Natural killer cell (primary cell): ENCODE results near the gene ENO4. TPM values are rescaled to one million over a fixed set of nuclear protein-coding genes. Genes with fewer than 3 reads are reported as not detected.

ENCODE experiments used
- ATAC-seq, 3 donors: fragments of 150-1000 bp in 2 of 3; fragments of 200-7000 bp in 1 of 3; cut with Tn5 transposase; 1 replicate in 1 of 3; 2 replicates in 2 of 3; pipeline ENCODE4 v1.10.0; 2021; ENCODE audit warnings: mild to moderate bottlenecking in 2 of 3, moderate library complexity in 2 of 3
- DNase-seq, 2 donors: peaks; one replicate each; pipeline versions ENCODE4 v3.0.0 to v3.0.0-alpha.2; 2013 to 2021; ENCODE audit warnings: mixed read lengths in 1 of 2
- H3K27ac ChIP-seq: one replicate; pipeline ENCODE4 v1.5.1; 2013; ENCODE audit warnings: mild to moderate bottlenecking, low read length
- H3K27me3 ChIP-seq: one replicate; pipeline ENCODE4 v1.6.1; 2013; ENCODE audit warnings: low read length; ENCODE audit not compliant: control insufficient read depth, insufficient read depth
- H3K36me3 ChIP-seq: one replicate; pipeline ENCODE4 v1.6.1; 2013; ENCODE audit warnings: low read length; ENCODE audit not compliant: control insufficient read depth, insufficient read depth
- H3K4me1 ChIP-seq: one replicate; pipeline ENCODE4 v1.6.1; 2013; ENCODE audit warnings: low read length; ENCODE audit not compliant: control insufficient read depth, insufficient read depth
- H3K4me3 ChIP-seq: one replicate; pipeline ENCODE4 v1.5.1; 2013; ENCODE audit warnings: low read length
- H3K9me3 ChIP-seq: one replicate; pipeline ENCODE4 v1.6.1; 2013; ENCODE audit warnings: low read length; ENCODE audit not compliant: control insufficient read depth, insufficient read depth
- H3K27ac Mint-ChIP-seq, 2 donors: one replicate each; pipeline ENCODE4 v1.8.0; 2022; ENCODE audit warnings: mild to moderate bottlenecking in 2 of 2, mixed read lengths in 2 of 2, moderate library complexity in 1 of 2
- H3K27me3 Mint-ChIP-seq, 2 donors: one replicate each; pipeline ENCODE4 v1.8.0; 2022; ENCODE audit warnings: low read depth in 2 of 2, mixed read lengths in 2 of 2
- H3K36me3 Mint-ChIP-seq: one replicate; pipeline ENCODE4 v1.8.0; 2022; ENCODE audit warnings: mixed read lengths
- H3K4me1 Mint-ChIP-seq, 2 donors: one replicate each; pipeline ENCODE4 v1.8.0; 2022; ENCODE audit warnings: mixed read lengths in 2 of 2
- H3K4me3 Mint-ChIP-seq: one replicate; pipeline ENCODE4 v1.8.0; 2022; ENCODE audit warnings: mild to moderate bottlenecking, moderate library complexity, mixed read lengths
- H3K9me3 Mint-ChIP-seq, 2 donors: one replicate each; pipeline ENCODE4 v1.8.0; 2022; ENCODE audit warnings: mixed read lengths in 2 of 2
- WGBS: methylation state at CpG from one replicate; pipeline ENCODE4 v1.1.7; 2013; ENCODE audit warnings: missing lambda C conversion rate; ENCODE audit not compliant: insufficient coverage; 5-methylcytosine and 5-hydroxymethylcytosine counted together
- intact Hi-C: fragments of 100-400 bp; cut with micrococcal nuclease; formaldehyde crosslinking; loops from one replicate; pipeline ENCODE4 v1.14.2; 2022
- total RNA-seq, 4 donors: library from RNA; stranded (reverse); fragments of 120-200 nt in 1 of 4; gene quantifications; one replicate each; pipeline versions ENCODE4 v1.2.3 to v1.2.4, GENCODE V29; 2013 to 2022
- TF ChIP-seq, protein P1 (sequence below): fragments of 200-600 bp; IDR thresholded peaks from one replicate; pipeline ENCODE4 v1.8.0; 2022; ENCODE audit warnings: antibody characterized with exemption

ENO4 gene
- total RNA-seq, 3 donors from 2014 or later (not counting 1 experiment from before 2014, with no cell fraction given): not detected

GRCh38 chr10:116836902-116837523 lies 12.3 kb upstream of the ENO4 start:
- no peaks in the 10 kb centered on the region for H3K27me3 Mint-ChIP-seq
- H3K27ac ChIP-seq: no peak overlapping the region
- no peaks in the 10 kb centered on the region for H3K36me3 Mint-ChIP-seq
- H3K4me1 ChIP-seq: no peaks in the 10 kb centered on the region
- no peak overlapping the region for H3K27ac Mint-ChIP-seq
- intact Hi-C loops: no loop called here
- H3K4me3 Mint-ChIP-seq: no peak overlapping the region
- no peaks in the 10 kb centered on the region for H3K9me3 ChIP-seq
- TF ChIP-seq, protein P1, sequence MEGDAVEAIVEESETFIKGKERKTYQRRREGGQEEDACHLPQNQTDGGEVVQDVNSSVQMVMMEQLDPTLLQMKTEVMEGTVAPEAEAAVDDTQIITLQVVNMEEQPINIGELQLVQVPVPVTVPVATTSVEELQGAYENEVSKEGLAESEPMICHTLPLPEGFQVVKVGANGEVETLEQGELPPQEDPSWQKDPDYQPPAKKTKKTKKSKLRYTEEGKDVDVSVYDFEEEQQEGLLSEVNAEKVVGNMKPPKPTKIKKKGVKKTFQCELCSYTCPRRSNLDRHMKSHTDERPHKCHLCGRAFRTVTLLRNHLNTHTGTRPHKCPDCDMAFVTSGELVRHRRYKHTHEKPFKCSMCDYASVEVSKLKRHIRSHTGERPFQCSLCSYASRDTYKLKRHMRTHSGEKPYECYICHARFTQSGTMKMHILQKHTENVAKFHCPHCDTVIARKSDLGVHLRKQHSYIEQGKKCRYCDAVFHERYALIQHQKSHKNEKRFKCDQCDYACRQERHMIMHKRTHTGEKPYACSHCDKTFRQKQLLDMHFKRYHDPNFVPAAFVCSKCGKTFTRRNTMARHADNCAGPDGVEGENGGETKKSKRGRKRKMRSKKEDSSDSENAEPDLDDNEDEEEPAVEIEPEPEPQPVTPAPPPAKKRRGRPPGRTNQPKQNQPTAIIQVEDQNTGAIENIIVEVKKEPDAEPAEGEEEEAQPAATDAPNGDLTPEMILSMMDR: no peak
- 100% methylated on average over 4 of the region's 8 CpGs for WGBS
- DNase-seq (no peak), ATAC-seq (no peak)
- no peaks in the 10 kb centered on the region for H3K4me1 Mint-ChIP-seq
- H3K27me3 ChIP-seq: no peaks in the 10 kb centered on the region
- H3K4me3 ChIP-seq: no peak overlapping the region
- H3K9me3 Mint-ChIP-seq: no peaks in the 10 kb centered on the region
- H3K36me3 ChIP-seq: no peaks in the 10 kb centered on the region

DNA sequence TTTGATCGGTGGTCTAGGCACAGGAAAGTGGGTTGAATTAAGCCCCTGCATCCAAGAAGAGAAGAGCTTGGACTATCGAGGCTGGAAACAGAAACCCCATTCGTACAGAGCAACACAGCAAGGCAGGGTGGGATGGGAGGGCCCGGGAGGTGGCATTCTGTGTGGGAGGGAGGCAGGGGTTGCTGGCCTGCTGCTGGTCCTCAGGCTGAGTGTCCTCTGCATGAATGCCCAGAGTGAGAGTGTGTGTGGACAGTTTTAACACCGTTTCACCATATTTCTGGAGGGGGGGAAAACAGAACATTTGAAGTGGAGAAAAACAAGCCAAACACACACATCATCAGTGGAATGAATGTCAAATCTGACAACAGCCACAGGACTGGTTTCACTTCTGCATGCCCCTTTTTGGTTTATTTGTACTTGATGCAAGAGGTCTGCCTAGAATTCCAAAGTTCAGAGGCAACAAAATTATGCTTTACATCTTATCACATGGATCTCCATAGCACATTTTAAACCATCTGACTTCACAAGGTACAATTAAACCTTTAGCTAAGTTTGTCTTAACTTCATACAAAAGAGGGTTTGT lies 11.1 kb upstream of the ENO4 start:
- H3K27me3 ChIP-seq: no peaks in the 10 kb centered on the region
- no peaks in the 10 kb centered on the region for H3K4me1 ChIP-seq
- no peaks in the 10 kb centered on the region for H3K9me3 Mint-ChIP-seq
- H3K9me3 ChIP-seq: no peaks in the 10 kb centered on the region
- DNase-seq: no peak
- no peaks in the 10 kb centered on the region for H3K36me3 ChIP-seq
- TF ChIP-seq, protein P1: no peak
- no peak overlapping the region for H3K27ac ChIP-seq
- H3K27me3 Mint-ChIP-seq: peaks cover 0 to 4% of the 10 kb centered on the region in 2 donors
- intact Hi-C loops: no loop called here
- H3K4me1 Mint-ChIP-seq: no peaks in the 10 kb centered on the region
- H3K4me3 Mint-ChIP-seq: no peak overlapping the region
- no peak overlapping the region for H3K4me3 ChIP-seq
- H3K36me3 Mint-ChIP-seq: no peaks in the 10 kb centered on the region
- H3K27ac Mint-ChIP-seq: no peak overlapping the region
- WGBS: 86% methylated on average over 4 of the region's 5 CpGs
- ATAC-seq: no peak

DNA sequence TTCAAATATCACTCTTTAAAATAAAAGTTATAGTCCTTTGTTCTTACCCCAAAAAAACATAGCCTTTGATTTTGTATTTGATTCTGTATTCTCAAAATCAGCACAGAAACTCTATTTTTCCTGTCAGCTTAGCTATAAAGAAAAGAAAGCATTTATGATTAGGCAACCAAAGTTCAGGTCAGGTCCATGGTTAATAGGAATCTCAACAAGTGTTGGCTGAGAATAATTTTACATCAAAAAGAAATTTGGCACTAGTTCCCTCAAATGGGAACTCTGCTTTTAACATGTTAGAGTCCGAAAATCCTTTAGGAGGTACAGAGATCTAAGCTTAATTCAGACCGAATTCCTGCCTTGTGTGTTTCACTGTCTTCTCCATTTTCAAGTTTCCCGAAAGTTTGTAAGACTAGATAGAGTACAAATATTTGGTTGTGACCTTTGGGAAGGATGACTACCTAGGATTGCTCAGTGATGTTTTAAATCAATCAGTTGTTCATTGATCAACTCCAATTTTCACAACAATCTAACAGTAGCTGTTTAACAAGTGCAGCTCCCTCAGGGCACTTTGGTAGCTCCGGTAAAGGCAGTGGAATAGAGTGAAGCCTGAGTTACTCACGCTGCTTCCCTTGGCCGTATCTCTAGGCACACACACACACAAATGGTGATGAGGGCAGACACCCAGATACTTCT lies 8.8 kb upstream of the ENO4 start:
- H3K27me3 ChIP-seq: no peaks in the 10 kb centered on the region
- TF ChIP-seq, protein P1: no peak
- WGBS: 96% methylated on average over 6 of the region's 6 CpGs
- Mint-ChIP-seq H3K4me3 (no peak overlapping the region), H3K4me1 (no peaks in the 10 kb centered on the region), H3K27ac (no peak overlapping the region), H3K9me3 (no peaks in the 10 kb centered on the region), H3K27me3 (peaks cover 2 to 8% of the 10 kb centered on the region in 2 donors), H3K36me3 (no peaks in the 10 kb centered on the region)
- no peaks in the 10 kb centered on the region for H3K36me3 ChIP-seq
- H3K4me3 ChIP-seq: no peak overlapping the region
- intact Hi-C loops: no loop called here
- no peak for DNase-seq
- no peaks in the 10 kb centered on the region for H3K4me1 ChIP-seq
- H3K27ac ChIP-seq: no peak overlapping the region
- no peak for ATAC-seq
- H3K9me3 ChIP-seq: no peaks in the 10 kb centered on the region
